Measurements from ENCODE around the gene ANTXR2.

GRCh38 chr4:80077639-80078038 lies 4.6 kb upstream of the ANTXR2 start:
- no peak for TF ChIP-seq CTCF (IDR thresholded peaks at IDR 0.05; ENCODE audit: low read length)
- no peak for TF ChIP-seq EZH2 (IDR thresholded peaks at IDR 0.05; ENCODE audit: borderline replicate concordance, low read length)
